ENCODE data around the gene JARID2.

Gene JARID2

DNA sequence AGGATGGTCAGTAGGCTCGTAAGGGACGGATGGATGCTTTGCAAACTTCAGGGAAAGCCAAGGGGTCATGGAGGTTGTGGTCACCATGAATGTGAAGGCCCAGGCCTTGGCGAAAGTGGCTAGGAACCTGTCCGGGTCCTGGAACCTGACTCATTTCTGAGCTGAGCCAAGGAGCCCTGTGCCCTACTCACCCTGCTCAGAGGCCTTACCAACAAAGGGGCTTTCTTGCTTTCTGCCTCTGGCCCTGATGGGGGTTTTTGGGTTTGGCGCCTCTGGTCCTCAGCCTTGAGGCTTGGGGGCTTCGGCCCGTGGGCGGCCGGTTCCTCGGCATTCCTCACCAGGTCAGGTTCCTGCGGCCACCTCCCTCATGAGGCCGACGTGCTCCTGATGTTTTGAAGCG, 261.9 kb downstream of the JARID2 start:
- H3K79me2 ChIP-seq = peaks cover 5% of the 10 kb centered on the region
- TF ChIP-seq, protein P1, sequence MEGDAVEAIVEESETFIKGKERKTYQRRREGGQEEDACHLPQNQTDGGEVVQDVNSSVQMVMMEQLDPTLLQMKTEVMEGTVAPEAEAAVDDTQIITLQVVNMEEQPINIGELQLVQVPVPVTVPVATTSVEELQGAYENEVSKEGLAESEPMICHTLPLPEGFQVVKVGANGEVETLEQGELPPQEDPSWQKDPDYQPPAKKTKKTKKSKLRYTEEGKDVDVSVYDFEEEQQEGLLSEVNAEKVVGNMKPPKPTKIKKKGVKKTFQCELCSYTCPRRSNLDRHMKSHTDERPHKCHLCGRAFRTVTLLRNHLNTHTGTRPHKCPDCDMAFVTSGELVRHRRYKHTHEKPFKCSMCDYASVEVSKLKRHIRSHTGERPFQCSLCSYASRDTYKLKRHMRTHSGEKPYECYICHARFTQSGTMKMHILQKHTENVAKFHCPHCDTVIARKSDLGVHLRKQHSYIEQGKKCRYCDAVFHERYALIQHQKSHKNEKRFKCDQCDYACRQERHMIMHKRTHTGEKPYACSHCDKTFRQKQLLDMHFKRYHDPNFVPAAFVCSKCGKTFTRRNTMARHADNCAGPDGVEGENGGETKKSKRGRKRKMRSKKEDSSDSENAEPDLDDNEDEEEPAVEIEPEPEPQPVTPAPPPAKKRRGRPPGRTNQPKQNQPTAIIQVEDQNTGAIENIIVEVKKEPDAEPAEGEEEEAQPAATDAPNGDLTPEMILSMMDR (IDR thresholded peaks at IDR 0.05) = no peak
- no peaks in the 10 kb centered on the region for H3K27me3 ChIP-seq (ENCODE audit: control insufficient read depth, insufficient read depth, low read length)
- H3K4me1 ChIP-seq = peaks cover 27% of the 10 kb centered on the region
- no peak overlapping the region for H3K4me3 ChIP-seq (ENCODE audit: low read depth, low read length)
- no peaks in the 10 kb centered on the region for H3K36me3 ChIP-seq (ENCODE audit: control insufficient read depth, insufficient read depth, low read length)
- no peaks in the 10 kb centered on the region for H3K9me3 ChIP-seq (ENCODE audit: control insufficient read depth, low read length)
- H2AFZ ChIP-seq = no peak overlapping the region
- H3K9ac ChIP-seq = no peak overlapping the region
- H3K27ac ChIP-seq = no peak overlapping the region
- no peak overlapping the region for H3K4me2 ChIP-seq (ENCODE audit: low read length)

DNA sequence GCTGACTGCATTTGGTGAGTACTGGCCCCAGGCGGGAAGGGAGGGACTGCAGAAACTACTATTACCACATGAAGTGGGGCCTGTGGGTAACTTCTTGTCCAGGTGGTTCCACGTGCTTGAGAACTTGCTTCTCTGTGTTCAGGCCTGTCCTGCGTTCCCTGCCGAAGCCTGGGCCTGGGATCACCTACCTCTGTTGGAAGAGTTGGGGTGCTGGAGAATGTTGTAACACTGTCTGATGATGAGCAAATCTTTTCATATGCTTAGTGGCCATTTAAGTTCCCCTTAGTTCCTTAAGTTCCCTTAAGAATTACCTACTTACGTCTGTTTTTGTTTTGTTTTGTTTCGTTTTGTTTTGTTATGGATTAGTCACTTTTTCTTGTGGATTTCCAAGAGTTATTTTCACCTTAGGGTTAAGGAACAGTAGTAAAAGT, 262.6 kb downstream of the JARID2 start:
- Histone ChIP-seq H3K27ac (no peak overlapping the region), H3K4me1 (peaks cover 22% of the 10 kb centered on the region)

DNA sequence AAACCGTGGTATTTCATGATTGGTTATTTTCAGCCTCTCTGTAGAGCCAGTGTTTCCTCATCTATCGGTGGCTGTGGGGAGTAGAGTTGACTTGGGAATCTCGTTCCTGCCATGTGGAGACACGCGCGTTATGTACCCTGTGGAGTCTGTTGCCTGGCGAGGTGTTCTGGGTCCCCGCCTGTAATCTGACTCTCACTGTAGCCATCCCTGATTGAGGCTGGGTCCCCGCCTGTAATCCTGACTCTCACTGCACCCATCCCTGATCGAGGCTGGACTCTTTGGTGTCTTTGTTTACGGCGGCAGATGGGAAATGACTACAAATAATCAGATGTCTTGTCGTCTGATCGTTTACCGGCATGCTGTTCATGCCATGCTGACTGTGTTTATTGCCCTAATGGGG, 263.1 kb downstream of the JARID2 start:
- Histone ChIP-seq H3K4me2 (ENCODE audit: low read length) (no peak overlapping the region), H3K9ac (no peak overlapping the region), H3K27me3 (ENCODE audit: control insufficient read depth, insufficient read depth, low read length) (no peaks in the 10 kb centered on the region), H3K36me3 (ENCODE audit: control insufficient read depth, insufficient read depth, low read length) (no peaks in the 10 kb centered on the region), H3K79me2 (peaks cover 5% of the 10 kb centered on the region), H3K4me1 (peaks cover 18% of the 10 kb centered on the region), H3K4me3 (ENCODE audit: low read depth, low read length) (no peak overlapping the region), H2AFZ (no peak overlapping the region), H3K9me3 (ENCODE audit: control insufficient read depth, low read length) (no peaks in the 10 kb centered on the region), H3K27ac (no peak overlapping the region)
- TF ChIP-seq, protein P1 (IDR thresholded peaks at IDR 0.05) = no peak

More for the DNA sequence above, 262.6 kb downstream of the JARID2 start:
- Histone ChIP-seq H3K36me3 (ENCODE audit: control insufficient read depth, insufficient read depth, low read length) (no peaks in the 10 kb centered on the region), H3K4me2 (ENCODE audit: low read length) (no peak overlapping the region), H3K27me3 (ENCODE audit: control insufficient read depth, insufficient read depth, low read length) (no peaks in the 10 kb centered on the region), H3K9ac (no peak overlapping the region), H3K4me3 (ENCODE audit: low read depth, low read length) (no peak overlapping the region), H3K9me3 (ENCODE audit: control insufficient read depth, low read length) (no peaks in the 10 kb centered on the region), H3K79me2 (peaks cover 5% of the 10 kb centered on the region), H2AFZ (no peak overlapping the region)
- TF ChIP-seq, protein P1 (IDR thresholded peaks at IDR 0.05) = no peak

DNA sequence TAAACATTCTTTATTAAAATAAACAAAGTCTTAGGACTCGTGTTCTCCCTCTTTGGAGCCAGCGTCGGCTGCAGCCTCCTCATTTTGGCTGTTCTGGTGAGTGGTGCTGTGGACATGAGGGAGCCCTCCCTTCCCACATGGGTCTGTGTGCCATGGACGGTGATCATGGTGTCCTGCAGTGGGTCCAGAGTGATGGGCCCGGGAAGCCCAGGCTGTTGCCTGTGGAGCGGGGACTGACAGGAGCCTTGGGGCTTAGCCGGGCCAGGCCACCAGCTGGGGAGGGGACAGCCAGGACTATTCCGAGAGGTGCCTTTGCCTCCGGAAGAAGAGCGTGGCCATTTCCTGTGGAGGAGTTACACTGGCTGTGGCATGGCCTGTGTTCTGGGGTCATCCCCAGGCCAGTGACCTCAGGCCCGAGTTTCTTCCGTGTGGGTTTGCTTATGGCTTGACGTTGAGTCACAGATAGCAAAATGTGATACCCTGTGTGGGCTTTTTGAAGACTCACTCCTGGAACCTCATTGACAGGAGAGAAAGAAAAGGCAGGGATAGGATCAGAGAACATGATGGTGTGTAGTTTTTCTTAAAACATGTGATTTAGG, 263.6 kb downstream of the JARID2 start:
- no peaks in the 10 kb centered on the region for H3K27me3 ChIP-seq (ENCODE audit: control insufficient read depth, insufficient read depth, low read length)
- H3K4me1 ChIP-seq = peaks cover 13% of the 10 kb centered on the region
- H2AFZ ChIP-seq = no peak overlapping the region
- H3K9ac ChIP-seq = no peak overlapping the region
- no peaks in the 10 kb centered on the region for H3K9me3 ChIP-seq (ENCODE audit: control insufficient read depth, low read length)
- H3K4me3 ChIP-seq (ENCODE audit: low read depth, low read length) = no peak overlapping the region
- no peak overlapping the region for H3K4me2 ChIP-seq (ENCODE audit: low read length)
- no peaks in the 10 kb centered on the region for H3K36me3 ChIP-seq (ENCODE audit: control insufficient read depth, insufficient read depth, low read length)
- peaks cover 5% of the 10 kb centered on the region for H3K79me2 ChIP-seq
- TF ChIP-seq, protein P1 (IDR thresholded peaks at IDR 0.05) = no peak
- H3K27ac ChIP-seq = no peak overlapping the region

DNA sequence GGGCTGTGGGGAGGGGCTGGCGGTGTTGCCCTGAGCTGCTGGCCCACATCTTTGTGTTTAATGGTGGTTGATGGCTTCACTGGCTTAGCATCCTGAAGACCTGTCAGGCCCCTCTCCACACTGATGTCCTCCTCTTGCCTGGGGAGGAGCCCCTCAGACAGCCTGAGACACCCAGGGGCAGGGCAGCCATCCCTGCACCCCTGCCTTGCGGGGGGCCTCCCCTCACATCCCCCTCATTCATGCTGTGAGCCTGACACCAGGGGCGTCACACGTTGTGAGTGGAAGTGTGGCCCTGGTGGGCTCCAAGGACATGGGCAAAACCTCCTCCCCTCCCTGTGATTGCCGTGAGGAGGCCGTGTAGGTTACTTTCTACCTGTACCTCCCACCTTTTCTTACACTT, 264.3 kb downstream of the JARID2 start:
- no peaks in the 10 kb centered on the region for H3K36me3 ChIP-seq (ENCODE audit: control insufficient read depth, insufficient read depth, low read length)
- peaks cover 5% of the 10 kb centered on the region for H3K79me2 ChIP-seq
- H3K27ac ChIP-seq = no peak overlapping the region
- H2AFZ ChIP-seq = no peak overlapping the region
- H3K4me2 ChIP-seq (ENCODE audit: low read length) = no peak overlapping the region
- peaks cover 11% of the 10 kb centered on the region for H3K4me1 ChIP-seq
- no peak overlapping the region for H3K4me3 ChIP-seq (ENCODE audit: low read depth, low read length)
- no peaks in the 10 kb centered on the region for H3K27me3 ChIP-seq (ENCODE audit: control insufficient read depth, insufficient read depth, low read length)
- no peak overlapping the region for H3K9ac ChIP-seq
- H3K9me3 ChIP-seq (ENCODE audit: control insufficient read depth, low read length) = no peaks in the 10 kb centered on the region
- TF ChIP-seq, protein P1 (IDR thresholded peaks at IDR 0.05) = no peak

All from parathyroid adenoma (tissue), 2 donors.